PC-9 (cell line): ENCODE results near the gene CD72. TPM values are rescaled to one million over a fixed set of nuclear protein-coding genes. Genes with fewer than 3 reads are reported as not detected.
"Not testable (repeated sequence)": the region's sequence is repeated elsewhere in the genome, so short reads cannot be mapped to it uniquely, and the experiment has no call there.

ENCODE experiments used
- BruUV-seq: library from RNA; stranded (reverse); fragments of 400-500 nt; replicated peaks from 2 replicates; lab custom pipeline; 2021; lab: Mats Ljungman, UMichigan
- CTCF ChIA-PET: fragments of 300-600 bp; sonication (Branson Sonifier 250); formaldehyde crosslinking; loops from one replicate; lab custom pipeline; 2022; ENCODE audit warnings: antibody characterized with exemption; lab: Charles Lee
- POLR2A ChIA-PET: fragments of 300-600 bp; sonication (Branson Sonifier 250); formaldehyde crosslinking; loops from one replicate; lab custom pipeline; 2022; ENCODE audit warnings: antibody characterized with exemption; ENCODE audit not compliant: unreplicated experiment; lab: Charles Lee
- DNase-seq, 2 experiments: peaks; one replicate each; pipeline versions ENCODE4 v3.0.0 to v3.0.0-alpha.2; 2015 to 2022; ENCODE audit warnings: mixed read lengths in 1 of 2
- H2AFZ ChIP-seq: fragments of 200-600 bp; sonication (generic); 2 replicates; pipeline ENCODE4 v1.8.1; 2017; ENCODE audit warnings: antibody characterized with exemption
- H3F3A ChIP-seq: fragments of 200-600 bp; sonication (generic); 2 replicates; pipeline ENCODE4 v1.8.1; 2017; ENCODE audit warnings: antibody characterized with exemption, mild to moderate bottlenecking, low read depth; ENCODE audit not compliant: insufficient read depth
- H3K27ac ChIP-seq: fragments of 200-600 bp; sonication (generic); 2 replicates; pipeline ENCODE4 v1.6.1; 2016; ENCODE audit warnings: mixed run types
- H3K27me3 ChIP-seq: fragments of 200-600 bp; sonication (generic); 2 replicates; pipeline ENCODE4 v1.6.1; 2016; ENCODE audit warnings: low read depth, mixed run types; ENCODE audit not compliant: insufficient read depth
- H3K36me3 ChIP-seq: fragments of 200-600 bp; sonication (generic); 2 replicates; pipeline ENCODE4 v1.6.1; 2016; ENCODE audit warnings: low read depth, mixed run types
- H3K4me1 ChIP-seq: fragments of 200-600 bp; sonication (generic); replicated peaks from 2 replicates; pipeline ENCODE4 v1.6.1; 2016; ENCODE audit warnings: mixed run types; ENCODE audit not compliant: insufficient read depth
- H3K4me2 ChIP-seq: fragments of 200-600 bp; sonication (generic); 2 replicates; pipeline ENCODE4 v1.6.1; 2017; ENCODE audit warnings: mixed run types
- H3K4me3 ChIP-seq: fragments of 200-600 bp; sonication (generic); 2 replicates; pipeline ENCODE4 v1.6.1; 2016; ENCODE audit warnings: mixed run types
- H3K79me2 ChIP-seq: fragments of 200-600 bp; sonication (generic); 2 replicates; pipeline ENCODE4 v1.6.1; 2017; ENCODE audit warnings: low read depth, mixed run types
- H3K9me2 ChIP-seq: fragments of 200-600 bp; sonication (generic); 2 replicates; pipeline ENCODE4 v1.8.1; 2017; ENCODE audit warnings: mild to moderate bottlenecking; ENCODE audit not compliant: insufficient read depth
- H3K9me3 ChIP-seq: fragments of 200-600 bp; sonication (generic); 2 replicates; pipeline ENCODE4 v1.8.1; 2016; ENCODE audit warnings: low read depth; ENCODE audit not compliant: insufficient read depth
- H4K20me1 ChIP-seq: fragments of 200-600 bp; sonication (generic); 2 replicates; pipeline ENCODE4 v1.8.1; 2017; ENCODE audit not compliant: insufficient read depth
- CTCF ChIP-seq: fragments of 200-600 bp; sonication (generic); conservative IDR thresholded peaks from 2 replicates; pipeline ENCODE4 v1.6.1; 2017; ENCODE audit warnings: mixed run types, antibody characterized with exemption, mild to moderate bottlenecking, moderate library complexity
- EZH2 ChIP-seq: fragments of 200-600 bp; sonication (generic); IDR thresholded peaks from 2 replicates; pipeline ENCODE4 v1.8.0; 2017; ENCODE audit warnings: antibody characterized with exemption, low read depth
- intact Hi-C: fragments of 100-400 bp; cut with micrococcal nuclease; formaldehyde crosslinking; loops from one replicate; pipeline ENCODE4 v1.10.0; 2022; ENCODE audit not compliant: unreplicated experiment
- total RNA-seq: library from RNA; stranded (reverse); gene quantifications from 2 replicates; pipeline ENCODE4 v1.2.3, GENCODE V29; 2021

The CD72 gene
- total RNA-seq, 1 experiment from 2014 or later, result 3.2 TPM

GRCh38 chr9:35615981-35616680 is 2.1 kb downstream of the CD72 start:
- ChIA-PET POLR2A (no interaction called here), CTCF (no interaction called here)

GRCh38 chr9:35612843-35613242 is 5.4 kb downstream of the CD72 start:
- H3K27ac ChIP-seq, result no peak overlapping the region
- H2AFZ ChIP-seq, result no peak overlapping the region
- no peak for DNase-seq
- no peak overlapping the region for H3K4me3 ChIP-seq
- H3K79me2 ChIP-seq, result no peaks in the 10 kb centered on the region
- no peaks in the 10 kb centered on the region for H4K20me1 ChIP-seq
- CTCF ChIA-PET, result interaction anchor here (0.6 kb wide), 1 partner anchor 10 kb away, joined by 7 read pairs; no protein-coding TSS in a partner anchor
- intact Hi-C loops, result no loop called here
- POLR2A ChIA-PET, result no interaction called here
- no peaks in the 10 kb centered on the region for H3K27me3 ChIP-seq
- TF ChIP-seq CTCF (no peak), EZH2 (no peak)
- H3K4me2 ChIP-seq, result no peak overlapping the region
- no peaks in the 10 kb centered on the region for H3K36me3 ChIP-seq
- no peaks in the 10 kb centered on the region for H3K9me2 ChIP-seq
- H3K4me1 ChIP-seq, result no peaks in the 10 kb centered on the region
- no peaks in the 10 kb centered on the region for H3K9me3 ChIP-seq
- BruUV-seq, result no TSS peak
- H3F3A ChIP-seq, result no peaks in the 10 kb centered on the region

More at GRCh38 chr9:35615981-35616680, 2.1 kb downstream of the CD72 start:
- no peaks in the 10 kb centered on the region for H3K9me2 ChIP-seq
- no peak overlapping the region for H3K4me3 ChIP-seq
- no peak overlapping the region for H2AFZ ChIP-seq
- no TSS peak for BruUV-seq
- no peaks in the 10 kb centered on the region for H3K27me3 ChIP-seq
- H3K4me2 ChIP-seq, result no peak overlapping the region
- H3K27ac ChIP-seq, result no peak overlapping the region
- H3K79me2 ChIP-seq, result no peaks in the 10 kb centered on the region
- DNase-seq, result no peak
- intact Hi-C loops, result no loop called here
- H3K9me3 ChIP-seq, result no peaks in the 10 kb centered on the region
- no peaks in the 10 kb centered on the region for H3F3A ChIP-seq
- no peaks in the 10 kb centered on the region for H3K36me3 ChIP-seq
- TF ChIP-seq CTCF, result no peak
- TF ChIP-seq EZH2, result no peak
- H4K20me1 ChIP-seq, result no peaks in the 10 kb centered on the region
- H3K4me1 ChIP-seq, result no peaks in the 10 kb centered on the region

GRCh38 chr9:35612066-35612465 is 6.1 kb downstream of the CD72 start:
- intact Hi-C loops, DNase-seq, H3K4me2 ChIP-seq, H3K9me2 ChIP-seq, H3K36me3 ChIP-seq, H3K4me3 ChIP-seq, H3K9me3 ChIP-seq, H4K20me1 ChIP-seq, BruUV-seq, H3K27me3 ChIP-seq, H3K79me2 ChIP-seq, H3K4me1 ChIP-seq, POLR2A ChIA-PET, H2AFZ ChIP-seq, CTCF ChIA-PET, H3K27ac ChIP-seq, H3F3A ChIP-seq: not testable (repeated sequence)
